Upper lobe of left lung (tissue), 6 donors: ENCODE measurements around the gene OAS1. TPM values are rescaled to one million over a fixed set of nuclear protein-coding genes. Genes with fewer than 3 reads are reported as not detected.

Experiments
- ATAC-seq, 2 donors: fragments of 200-7000 bp; cut with Tn5 transposase; one replicate each; pipeline ENCODE4 v1.9.1; 2022; ENCODE audit warnings: mild to moderate bottlenecking in 2 of 2, moderate library complexity in 2 of 2; ENCODE audit not compliant: low FRiP score in 2 of 2
- DNase-seq, 2 donors: peaks; one replicate each; pipeline ENCODE4 v3.0.0-alpha.2; 2019 to 2020
- H3K27ac ChIP-seq, 4 donors: fragments of 200-600 bp; sonication (generic); one replicate each; pipeline ENCODE4 v1.5.1; 2016 to 2019
- H3K27me3 ChIP-seq, 4 donors: fragments of 200-600 bp; sonication (generic); one replicate each; pipeline ENCODE4 v1.5.1; 2017 to 2019
- H3K36me3 ChIP-seq, 4 donors: fragments of 200-600 bp; sonication (generic); one replicate each; pipeline ENCODE4 v1.5.1; 2016 to 2019
- H3K4me1 ChIP-seq, 4 donors: fragments of 200-600 bp; sonication (generic); one replicate each; pipeline ENCODE4 v1.5.1; 2018 to 2019
- H3K4me3 ChIP-seq, 4 donors: fragments of 200-600 bp; sonication (generic); one replicate each; pipeline ENCODE4 v1.5.1; 2017 to 2019; ENCODE audit warnings: mild to moderate bottlenecking in 2 of 4, moderate library complexity in 1 of 4
- H3K9me3 ChIP-seq, 4 donors: fragments of 200-600 bp; sonication (generic); one replicate each; pipeline ENCODE4 v1.5.1; 2018 to 2019
- EP300 ChIP-seq, 4 donors: sonication (generic); formaldehyde crosslinking; IDR thresholded peaks; one replicate each; pipeline ENCODE4 v1.5.1; 2017; ENCODE audit warnings: antibody characterized with exemption in 4 of 4, control low read depth in 2 of 4
- POLR2A ChIP-seq, 4 donors: fragments of 450-650 bp; IDR thresholded peaks; one replicate each; pipeline ENCODE4 v1.5.1; 2016 to 2017; ENCODE audit warnings: antibody characterized with exemption in 4 of 4, mild to moderate bottlenecking in 2 of 4
- POLR2AphosphoS5 ChIP-seq, 2 donors: sonication (generic); formaldehyde crosslinking; IDR thresholded peaks; one replicate each; pipeline ENCODE4 v1.5.1; 2017; ENCODE audit warnings: antibody characterized with exemption in 2 of 2
- WGBS, 2 donors: methylation state at CpG; one replicate each; pipeline ENCODE4 v1.1.5; 2017 to 2018; 5-methylcytosine and 5-hydroxymethylcytosine counted together
- total RNA-seq, 6 donors: library from RNA; depleted of rRNA in 4 of 6; stranded (reverse); fragments of >200 nt in 4 of 6; gene quantifications; one replicate each; pipeline versions ENCODE4 v1.1.0 to v1.2.1, GENCODE V29; 2016 to 2021
- TF ChIP-seq, protein P1 (sequence below), 6 experiments: fragments of 450-650 bp in 4 of 6; fragments of 200-600 bp in 2 of 6; sonication (generic) in 2 of 6; IDR thresholded peaks; one replicate each; pipeline ENCODE4 v1.5.1; 2016 to 2019; ENCODE audit warnings: antibody characterized with exemption in 6 of 6
- donor health status: DM: no; HTN: no; CAD: no; lungs with moderate emphysema.
- donor health status: DM: no; HTN: yes; CAD: no; lungs with severe emphysema.

The OAS1 gene
- total RNA-seq, 6 donors from 2014 or later = 20.1 to 70.6 (median 44.0) TPM

DNA sequence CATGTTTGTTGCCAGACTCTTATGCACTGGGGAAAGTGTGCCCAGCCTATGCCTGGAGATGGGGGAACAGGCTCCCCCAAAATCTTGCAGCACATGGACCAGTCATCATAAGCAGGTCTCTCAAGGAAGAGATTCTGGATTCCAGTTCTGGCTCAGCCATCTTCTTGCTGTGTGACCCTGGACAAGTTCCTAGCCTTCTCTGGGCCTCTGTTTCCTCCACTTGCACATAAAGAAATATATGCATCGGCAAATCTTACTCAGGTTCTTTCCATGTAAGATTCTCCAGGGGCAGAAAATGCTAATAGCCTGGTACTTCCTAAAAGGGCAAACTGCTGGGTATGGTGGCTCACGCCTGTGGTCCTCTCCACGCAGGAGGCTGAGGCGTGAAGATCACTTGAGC, 38.8 kb downstream of the OAS1 start:
- H3K27me3 ChIP-seq = no peaks in the 10 kb centered on the region
- no peak overlapping the region for H3K27ac ChIP-seq
- no peak overlapping the region for H3K4me3 ChIP-seq
- DNase-seq = no peak
- ATAC-seq = no peak
- H3K36me3 ChIP-seq = peaks cover 0 to 79% (median 34%) of the 10 kb centered on the region in 4 donors
- TF ChIP-seq, protein P1, sequence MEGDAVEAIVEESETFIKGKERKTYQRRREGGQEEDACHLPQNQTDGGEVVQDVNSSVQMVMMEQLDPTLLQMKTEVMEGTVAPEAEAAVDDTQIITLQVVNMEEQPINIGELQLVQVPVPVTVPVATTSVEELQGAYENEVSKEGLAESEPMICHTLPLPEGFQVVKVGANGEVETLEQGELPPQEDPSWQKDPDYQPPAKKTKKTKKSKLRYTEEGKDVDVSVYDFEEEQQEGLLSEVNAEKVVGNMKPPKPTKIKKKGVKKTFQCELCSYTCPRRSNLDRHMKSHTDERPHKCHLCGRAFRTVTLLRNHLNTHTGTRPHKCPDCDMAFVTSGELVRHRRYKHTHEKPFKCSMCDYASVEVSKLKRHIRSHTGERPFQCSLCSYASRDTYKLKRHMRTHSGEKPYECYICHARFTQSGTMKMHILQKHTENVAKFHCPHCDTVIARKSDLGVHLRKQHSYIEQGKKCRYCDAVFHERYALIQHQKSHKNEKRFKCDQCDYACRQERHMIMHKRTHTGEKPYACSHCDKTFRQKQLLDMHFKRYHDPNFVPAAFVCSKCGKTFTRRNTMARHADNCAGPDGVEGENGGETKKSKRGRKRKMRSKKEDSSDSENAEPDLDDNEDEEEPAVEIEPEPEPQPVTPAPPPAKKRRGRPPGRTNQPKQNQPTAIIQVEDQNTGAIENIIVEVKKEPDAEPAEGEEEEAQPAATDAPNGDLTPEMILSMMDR (IDR thresholded peaks at IDR 0.05) = no peak
- TF ChIP-seq EP300 (IDR thresholded peaks at IDR 0.05) (no peak), POLR2AphosphoS5 (IDR thresholded peaks at IDR 0.05) (no peak), POLR2A (IDR thresholded peaks at IDR 0.05) (no peak)
- 96 to 98% methylated on average over 4 of the region's 4 CpGs for WGBS, 2 donors
- peaks cover 0 to 2% (median under 1%) of the 10 kb centered on the region in 4 donors for H3K4me1 ChIP-seq
- no peaks in the 10 kb centered on the region for H3K9me3 ChIP-seq

DNA sequence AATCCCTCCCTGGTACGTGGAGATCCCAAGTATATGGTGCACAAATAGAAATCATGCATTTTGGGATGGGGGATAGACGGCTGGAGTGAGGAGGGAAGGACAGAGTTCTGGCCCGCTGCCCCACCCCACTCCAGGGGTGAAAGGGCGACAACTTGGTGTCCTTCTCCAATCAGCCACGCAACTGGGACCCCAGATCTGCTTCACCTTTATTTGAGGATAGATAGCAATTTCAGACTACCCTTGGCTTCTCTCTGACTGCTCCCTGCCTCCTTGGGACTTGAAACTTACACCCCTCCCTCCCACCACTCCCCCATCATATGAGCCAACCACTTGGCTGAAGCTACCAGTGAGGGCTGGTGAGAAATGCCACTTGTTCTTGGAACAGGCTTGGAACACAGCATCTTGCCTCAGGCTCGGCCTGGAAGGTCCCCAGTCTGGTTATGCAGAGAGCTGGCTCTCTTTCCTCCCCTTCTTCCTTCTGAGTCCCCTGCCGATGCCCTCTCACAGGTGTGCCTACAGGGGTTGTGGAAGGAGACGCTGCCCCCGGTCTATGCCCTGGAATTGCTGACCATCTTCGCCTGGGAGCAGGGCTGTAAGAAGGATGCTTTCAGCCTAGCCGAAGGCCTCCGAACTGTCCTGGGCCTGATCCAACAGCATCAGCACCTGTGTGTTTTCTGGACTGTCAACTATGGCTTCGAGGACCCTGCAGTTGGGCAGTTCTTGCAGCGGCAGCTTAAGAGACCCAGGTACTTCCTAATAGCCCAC, 39.7 kb downstream of the OAS1 start:
- Histone ChIP-seq H3K27ac (no peak overlapping the region), H3K4me3 (no peak overlapping the region), H3K36me3 (peaks cover 0 to 88% (median 36%) of the 10 kb centered on the region in 4 donors), H3K4me1 (no peaks in the 10 kb centered on the region), H3K9me3 (no peaks in the 10 kb centered on the region), H3K27me3 (no peaks in the 10 kb centered on the region)
- ATAC-seq (no peak), DNase-seq (no peak)
- TF ChIP-seq EP300 (IDR thresholded peaks at IDR 0.05) (no peak), POLR2AphosphoS5 (IDR thresholded peaks at IDR 0.05) (no peak), POLR2A (IDR thresholded peaks at IDR 0.05) (no peak)
- TF ChIP-seq, protein P1 (IDR thresholded peaks at IDR 0.05) = no peak
- WGBS, 2 donors = 91 to 95% methylated on average over 13 to 14 of the region's 14 CpGs

DNA sequence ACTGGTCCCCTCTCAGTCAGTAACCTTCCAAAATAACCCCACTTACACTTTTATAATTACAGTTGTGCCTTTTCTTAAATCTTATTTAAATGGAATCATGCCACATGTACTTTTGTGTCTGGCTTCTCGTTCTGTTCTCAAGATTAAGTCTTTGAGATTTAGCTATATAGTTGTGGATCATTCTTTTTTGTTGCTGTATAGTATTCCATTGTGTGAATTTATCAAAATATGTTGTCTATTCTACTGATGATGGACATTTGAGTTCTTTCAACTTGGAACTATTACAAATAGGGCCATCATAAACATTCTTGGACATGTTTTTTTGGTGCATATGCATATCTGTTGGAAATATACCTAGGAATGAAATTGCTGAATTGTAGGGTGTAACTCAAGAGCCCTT, 40.6 kb downstream of the OAS1 start:
- Histone ChIP-seq H3K27ac (no peak overlapping the region), H3K4me1 (no peaks in the 10 kb centered on the region), H3K36me3 (peaks cover 5 to 87% (median 33%) of the 10 kb centered on the region in 4 donors), H3K9me3 (no peaks in the 10 kb centered on the region), H3K4me3 (no peak overlapping the region), H3K27me3 (no peaks in the 10 kb centered on the region)
- no peak for DNase-seq
- ATAC-seq = no peak
- WGBS, 2 donors = 0 to 38% methylated on average over 1 of the region's 1 CpG
- TF ChIP-seq POLR2AphosphoS5 (IDR thresholded peaks at IDR 0.05) (no peak), POLR2A (IDR thresholded peaks at IDR 0.05) (no peak), EP300 (IDR thresholded peaks at IDR 0.05) (no peak)
- TF ChIP-seq, protein P1 (IDR thresholded peaks at IDR 0.05) = no peak

DNA sequence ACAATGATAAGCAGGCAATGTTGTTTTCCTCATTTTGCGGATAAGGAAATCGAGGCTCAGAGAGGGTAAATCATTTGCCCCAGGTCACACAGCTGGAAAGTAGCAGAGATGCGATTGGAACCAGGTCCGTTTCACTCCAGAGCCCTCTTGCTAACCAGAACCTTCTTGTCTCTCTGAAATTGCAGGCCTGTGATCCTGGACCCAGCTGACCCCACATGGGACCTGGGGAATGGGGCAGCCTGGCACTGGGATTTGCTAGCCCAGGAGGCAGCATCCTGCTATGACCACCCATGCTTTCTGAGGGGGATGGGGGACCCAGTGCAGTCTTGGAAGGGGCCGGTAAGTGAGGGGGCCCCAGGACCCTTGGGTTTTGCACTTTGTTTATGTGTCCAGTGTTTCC, 41.0 kb downstream of the OAS1 start:
- Histone ChIP-seq H3K27me3 (no peaks in the 10 kb centered on the region), H3K27ac (no peak overlapping the region), H3K4me3 (no peak overlapping the region), H3K9me3 (no peaks in the 10 kb centered on the region), H3K4me1 (no peaks in the 10 kb centered on the region), H3K36me3 (peaks cover 5 to 82% (median 33%) of the 10 kb centered on the region in 4 donors)
- DNase-seq = no peak
- no peak for ATAC-seq
- TF ChIP-seq, protein P1 (IDR thresholded peaks at IDR 0.05) = no peak
- TF ChIP-seq EP300 (IDR thresholded peaks at IDR 0.05) (no peak), POLR2A (IDR thresholded peaks at IDR 0.05) (no peak), POLR2AphosphoS5 (IDR thresholded peaks at IDR 0.05) (no peak)
- 96 to 99% methylated on average over 4 to 5 of the region's 5 CpGs for WGBS, 2 donors

DNA sequence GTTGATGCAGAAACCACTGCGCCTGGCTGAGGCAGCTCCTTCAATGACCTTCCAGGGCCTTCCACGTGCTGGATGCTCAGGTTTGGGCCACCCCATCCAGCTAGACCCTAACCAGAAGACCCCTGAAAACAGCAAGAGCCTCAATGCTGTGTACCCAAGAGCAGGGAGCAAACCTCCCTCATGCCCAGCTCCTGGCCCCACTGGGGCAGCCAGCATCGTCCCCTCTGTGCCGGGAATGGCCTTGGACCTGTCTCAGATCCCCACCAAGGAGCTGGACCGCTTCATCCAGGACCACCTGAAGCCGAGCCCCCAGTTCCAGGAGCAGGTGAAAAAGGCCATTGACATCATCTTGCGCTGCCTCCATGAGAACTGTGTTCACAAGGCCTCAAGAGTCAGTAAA, 42.0 kb downstream of the OAS1 start:
- no peaks in the 10 kb centered on the region for H3K9me3 ChIP-seq
- H3K36me3 ChIP-seq = peaks cover 5 to 79% (median 33%) of the 10 kb centered on the region in 4 donors
- no peaks in the 10 kb centered on the region for H3K4me1 ChIP-seq
- H3K27me3 ChIP-seq = no peaks in the 10 kb centered on the region
- 95 to 97% methylated on average over 2 to 7 of the region's 7 CpGs for WGBS, 2 donors
- TF ChIP-seq EP300 (IDR thresholded peaks at IDR 0.05) = no peak
- TF ChIP-seq, protein P1 (IDR thresholded peaks at IDR 0.05) = no peak
- TF ChIP-seq POLR2A (IDR thresholded peaks at IDR 0.05) = no peak
- no peak for TF ChIP-seq POLR2AphosphoS5 (IDR thresholded peaks at IDR 0.05)
- no peak overlapping the region for H3K4me3 ChIP-seq
- no peak overlapping the region for H3K27ac ChIP-seq
- ATAC-seq (no peak), DNase-seq (peak in 1 of 2 donors; percentile 29)
